GM12878 (cell line): ENCODE results near the gene SPEM2. TPM values are rescaled to one million over a fixed set of nuclear protein-coding genes. Genes with fewer than 3 reads are reported as not detected.

Experiments used
- ATAC-seq: fragments of 200-7000 bp; cut with Tn5 transposase; 3 replicates; pipeline ENCODE4 v1.9.1; 2020; ENCODE audit warnings: mild to moderate bottlenecking, moderate library complexity
- BruUV-seq: library from RNA; stranded (reverse); fragments of 400-500 nt; replicated peaks from 2 replicates; lab custom pipeline; 2021; lab: Mats Ljungman, UMichigan
- CTCF ChIA-PET: fragments of 300-600 bp; sonication (Branson Sonifier 250); formaldehyde crosslinking; extraction: SDS; loops from one replicate; lab custom pipeline; 2021; ENCODE audit warnings: inconsistent platforms; lab: Yijun Ruan, JAX
- POLR2A ChIA-PET: fragments of 350-600 bp; formaldehyde crosslinking; extraction: SDS; loops from one replicate; lab custom pipeline; 2021; ENCODE audit warnings: inconsistent platforms; lab: Charles Lee
- RAD21 ChIA-PET: fragments of 300-600 bp; sonication (Branson Sonifier 250); formaldehyde crosslinking; loops from one replicate; lab custom pipeline; 2023; ENCODE audit warnings: antibody characterized with exemption; ENCODE audit not compliant: unreplicated experiment; lab: Charles Lee
- SMC1A ChIA-PET: fragments of 300-600 bp; sonication (Branson Sonifier 250); formaldehyde crosslinking; loops from one replicate; lab custom pipeline; 2023; ENCODE audit not compliant: unreplicated experiment, uncharacterized antibody; lab: Charles Lee
- DNase-seq: peaks from one replicate; pipeline ENCODE4 v3.0.0-alpha.2; 2011; ENCODE audit warnings: low read depth, low spot score
- FAIRE-seq: peaks from 3 replicates; lab custom pipeline; 2011; peaks lifted over from hg19 to GRCh38; lab: Jason Lieb, UNC
- H2AFZ ChIP-seq: 2 replicates; pipeline ENCODE4 v1.6.0; 2011; ENCODE audit warnings: low read depth, low read length, control low read depth; ENCODE audit not compliant: control insufficient read depth
- H3K27ac ChIP-seq: 2 replicates; pipeline ENCODE4 v1.5.1; 2011; ENCODE audit warnings: control low read depth; ENCODE audit not compliant: control insufficient read depth, insufficient read depth
- H3K27me3 ChIP-seq, 2 experiments: replicated peaks in 1 of 2; 2 replicates each; pipeline versions ENCODE4 v1.6.0 to v1.6.1; 2011; ENCODE audit warnings: low read length in 1 of 2; ENCODE audit not compliant: control insufficient read depth in 2 of 2, insufficient read depth in 2 of 2
- H3K36me3 ChIP-seq, 2 experiments: 2 replicates each; pipeline ENCODE4 v1.5.1; 2011; ENCODE audit warnings: low read length in 1 of 2; ENCODE audit not compliant: control insufficient read depth in 2 of 2, insufficient read depth in 2 of 2
- H3K4me1 ChIP-seq: 2 replicates; pipeline ENCODE4 v1.6.1; 2011; ENCODE audit warnings: mild to moderate bottlenecking, low read length, moderate library complexity, mixed read lengths; ENCODE audit not compliant: control insufficient read depth, insufficient read depth
- H3K4me2 ChIP-seq: 2 replicates; pipeline ENCODE4 v1.6.0; 2011; ENCODE audit warnings: control low read depth; ENCODE audit not compliant: control insufficient read depth, insufficient read depth
- H3K4me3 ChIP-seq: fragments of 200-600 bp; sonication (generic); 2 replicates; pipeline ENCODE4 v1.5.1; 2016
- H3K79me2 ChIP-seq: 2 replicates; pipeline ENCODE4 v1.6.0; 2011; ENCODE audit warnings: low read length; ENCODE audit not compliant: control insufficient read depth, insufficient read depth
- H3K9ac ChIP-seq: 2 replicates; pipeline ENCODE4 v1.8.0; 2011; ENCODE audit warnings: low read length, control low read depth, mixed read lengths; ENCODE audit not compliant: control insufficient read depth, insufficient read depth
- H3K9me3 ChIP-seq: replicated peaks from 3 replicates; pipeline ENCODE4 v1.5.1; 2011; ENCODE audit warnings: mild to moderate bottlenecking, low read length; ENCODE audit not compliant: control insufficient read depth, insufficient read depth
- H4K20me1 ChIP-seq: 2 replicates; pipeline ENCODE4 v1.6.0; 2011; ENCODE audit not compliant: control insufficient read depth, insufficient read depth
- BHLHE40 ChIP-seq, 2 experiments: fragments of 450-650 bp in 1 of 2; IDR thresholded peaks; 2 replicates each; pipeline ENCODE4 v1.6.1; 2011 to 2017; ENCODE audit warnings: low read depth in 2 of 2, borderline replicate concordance in 1 of 2, improper control_type of control experiment in 1 of 2, low read length in 1 of 2, mild to moderate bottlenecking in 1 of 2
- CBFB ChIP-seq: IDR thresholded peaks from 2 replicates; pipeline ENCODE4 v1.6.1; 2016; ENCODE audit warnings: antibody characterized with exemption, low read depth
- DPF2 ChIP-seq: fragments of 450-650 bp; IDR thresholded peaks from 2 replicates; pipeline ENCODE4 v1.6.1; 2017; ENCODE audit warnings: mild to moderate bottlenecking
- GATAD2B ChIP-seq: fragments of 450-650 bp; conservative IDR thresholded peaks from 2 replicates; pipeline ENCODE4 v1.6.1; 2017; ENCODE audit warnings: low read depth, mild to moderate bottlenecking, moderate library complexity
- POLR2AphosphoS2 ChIP-seq: IDR thresholded peaks from 2 replicates; pipeline ENCODE4 v1.6.1; 2011; ENCODE audit warnings: low read depth, mild to moderate bottlenecking, low read length, improper control_type of control experiment, moderate library complexity
- SIX5 ChIP-seq: IDR thresholded peaks from 2 replicates; pipeline ENCODE4 v1.6.1; 2011; ENCODE audit warnings: mild to moderate bottlenecking, low read depth, low read length, moderate library complexity; ENCODE audit not compliant: severe bottlenecking
- STAT3 ChIP-seq: IDR thresholded peaks from 2 replicates; pipeline ENCODE4 v1.6.1; 2011; ENCODE audit warnings: low read depth, low read length, improper control_type of control experiment
- ZBED1 ChIP-seq: IDR thresholded peaks from 2 replicates; pipeline ENCODE4 v1.6.1; 2016; ENCODE audit warnings: borderline replicate concordance
- WGBS: methylation state at CpG from one replicate; pipeline ENCODE4 v1.1.6; 2016; ENCODE audit warnings: low lambda C conversion rate; ENCODE audit not compliant: insufficient replicate concordance, insufficient coverage; ENCODE audit errors: missing lambda C conversion rate; 5-methylcytosine and 5-hydroxymethylcytosine counted together
- in situ Hi-C: fragments of 300-500 bp; cut with MboI; formaldehyde crosslinking; loops from 9 replicates; pipeline ENCODE4 v1.14.3; 2018; ENCODE audit warnings: mixed read lengths
- intact Hi-C: fragments of 100-400 bp; cut with micrococcal nuclease; formaldehyde crosslinking; loops from one replicate; pipeline ENCODE4 v1.14.2; 2022; ENCODE audit not compliant: unreplicated experiment
- polyA plus RNA-seq, 11 experiments: library from polyadenylated mRNA; depleted of rRNA in 4 of 11; unstranded in 6 of 11; stranded (reverse) in 5 of 11; fragments of >200 nt; fragmentation: Nextera tagmentation in 4 of 11; fragmentation: Illumina TruSeq in 1 of 11; extraction: Ambion mirVana in 4 of 11; extraction: Trizol in 1 of 11; gene quantifications; 1 replicate in 1 of 11; 2 replicates in 10 of 11; pipeline versions ENCODE4 v1.2.1 to v1.2.3, GENCODE V29; 2011 to 2016; ENCODE audit warnings: inconsistent platforms in 2 of 11, missing spikeins in 2 of 11, low read depth in 1 of 11
- total RNA-seq, 4 experiments: library from RNA; depleted of rRNA in 3 of 4; stranded (reverse); fragments of >200 nt in 3 of 4; fragmentation: Illumina TruSeq in 1 of 4; extraction: Trizol in 1 of 4; gene quantifications; 2 replicates each; pipeline versions ENCODE4 v1.2.1 to v1.2.3, GENCODE V29; 2013 to 2021
- TF ChIP-seq, protein P1 (sequence below), 3 experiments: IDR thresholded peaks in 2 of 3; conservative IDR thresholded peaks in 1 of 3; 2 replicates each; pipeline ENCODE4 v1.5.1; 2011; ENCODE audit warnings: low read depth in 3 of 3, low read length in 3 of 3, mild to moderate bottlenecking in 3 of 3, control low read depth in 2 of 3, moderate library complexity in 2 of 3, inconsistent platforms in 1 of 3, mixed read lengths in 1 of 3; ENCODE audit not compliant: control insufficient read depth in 2 of 3, insufficient read depth in 1 of 3; ENCODE audit errors: extremely low read depth in 1 of 3
- TF ChIP-seq, protein P2 (sequence below): IDR thresholded peaks from 2 replicates; pipeline ENCODE4 v1.6.1; 2012; ENCODE audit warnings: low read depth, low read length, improper control_type of control experiment
- TF ChIP-seq, protein P3 (sequence below): fragments of 450-650 bp; formaldehyde crosslinking; IDR thresholded peaks from 2 replicates; pipeline ENCODE4 v1.4.0; 2022; ENCODE audit warnings: mild to moderate bottlenecking, moderate library complexity

Gene SPEM2
- total and polyA plus RNA-seq, 10 of the 15 experiments (the other 5 are each of a cell fraction or from before 2014, with no cell fraction given), result not detected

DNA sequence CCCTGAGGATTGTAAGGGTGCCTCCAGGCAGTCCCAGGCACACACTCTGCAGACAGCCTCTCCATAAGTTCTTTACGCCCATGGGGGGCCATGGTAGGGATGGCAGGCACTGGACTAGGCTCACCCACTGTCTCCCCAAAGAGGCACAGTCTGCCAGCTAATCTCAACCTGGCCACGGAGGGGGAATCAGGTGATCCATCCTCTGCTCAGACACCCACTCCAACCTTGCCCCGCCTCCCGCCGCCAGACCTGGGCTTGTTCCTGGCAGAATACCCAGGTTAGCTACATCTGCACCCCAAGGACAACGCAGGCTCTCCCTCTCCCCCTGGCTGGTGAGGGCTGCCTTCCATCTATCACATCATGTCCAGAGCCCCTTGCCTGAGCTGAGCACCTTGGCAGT, 16.6 kb upstream of the SPEM2 start:
- peaks cover 0 to 6% of the 10 kb centered on the region in 2 experiments; a peak in 3 of 4 replicates for H3K27me3 ChIP-seq
- ATAC-seq, result no peak
- WGBS, result 69% methylated on average over 6 of the region's 6 CpGs
- no peaks in the 10 kb centered on the region for H3K79me2 ChIP-seq
- ChIA-PET CTCF (no interaction called here), SMC1A (interaction anchor here (0.6 kb wide), 1 partner anchor 112 kb away, joined by 3 read pairs; no protein-coding TSS in a partner anchor), POLR2A (interaction anchor here (1.4 kb wide), 1 partner anchor 10 kb away, joined by 3 read pairs; no protein-coding TSS in a partner anchor), RAD21 (no interaction called here)
- intact Hi-C loops (no loop called here), in situ Hi-C loops (no loop called here)
- H2AFZ ChIP-seq, result no peak overlapping the region
- H3K4me3 ChIP-seq, result no peak overlapping the region
- no peak overlapping the region for H3K4me2 ChIP-seq
- no peaks in the 10 kb centered on the region for H3K36me3 ChIP-seq
- BruUV-seq, result no TSS peak
- H3K27ac ChIP-seq, result no peak overlapping the region
- H3K4me1 ChIP-seq, result no peaks in the 10 kb centered on the region
- H3K9me3 ChIP-seq, result no peaks in the 10 kb centered on the region
- no peaks in the 10 kb centered on the region for H4K20me1 ChIP-seq
- DNase-seq, result no peak
- no peak for TF ChIP-seq ZBED1
- no peak for TF ChIP-seq DPF2
- no peak for TF ChIP-seq GATAD2B
- no peak for TF ChIP-seq CBFB
- FAIRE-seq, result no peak
- H3K9ac ChIP-seq, result no peak overlapping the region

DNA sequence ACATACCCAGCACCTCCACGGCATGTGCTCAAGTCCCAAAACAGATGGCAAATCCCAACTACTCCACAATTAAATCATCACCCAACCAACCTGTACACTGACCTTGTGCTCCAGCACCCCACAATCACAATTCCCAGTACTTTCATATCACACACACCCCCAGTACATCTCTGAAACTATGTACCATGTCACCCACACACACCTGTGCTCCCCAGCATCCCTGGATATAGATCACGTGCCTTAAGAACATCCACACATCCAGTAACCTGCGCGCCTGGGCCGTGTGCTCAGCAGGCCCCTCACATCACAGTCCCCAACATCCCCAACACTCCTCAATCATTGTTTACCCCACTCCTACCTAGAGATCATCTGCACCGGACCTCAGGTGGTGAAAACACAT, 15.7 kb upstream of the SPEM2 start:
- 63% methylated on average over 6 of the region's 6 CpGs for whole genome bisulfite sequencing
- H4K20me1 ChIP-seq, result no peaks in the 10 kb centered on the region
- TF ChIP-seq POLR2AphosphoS2, result no peak
- no peak for TF ChIP-seq SIX5
- TF ChIP-seq, protein P1, sequence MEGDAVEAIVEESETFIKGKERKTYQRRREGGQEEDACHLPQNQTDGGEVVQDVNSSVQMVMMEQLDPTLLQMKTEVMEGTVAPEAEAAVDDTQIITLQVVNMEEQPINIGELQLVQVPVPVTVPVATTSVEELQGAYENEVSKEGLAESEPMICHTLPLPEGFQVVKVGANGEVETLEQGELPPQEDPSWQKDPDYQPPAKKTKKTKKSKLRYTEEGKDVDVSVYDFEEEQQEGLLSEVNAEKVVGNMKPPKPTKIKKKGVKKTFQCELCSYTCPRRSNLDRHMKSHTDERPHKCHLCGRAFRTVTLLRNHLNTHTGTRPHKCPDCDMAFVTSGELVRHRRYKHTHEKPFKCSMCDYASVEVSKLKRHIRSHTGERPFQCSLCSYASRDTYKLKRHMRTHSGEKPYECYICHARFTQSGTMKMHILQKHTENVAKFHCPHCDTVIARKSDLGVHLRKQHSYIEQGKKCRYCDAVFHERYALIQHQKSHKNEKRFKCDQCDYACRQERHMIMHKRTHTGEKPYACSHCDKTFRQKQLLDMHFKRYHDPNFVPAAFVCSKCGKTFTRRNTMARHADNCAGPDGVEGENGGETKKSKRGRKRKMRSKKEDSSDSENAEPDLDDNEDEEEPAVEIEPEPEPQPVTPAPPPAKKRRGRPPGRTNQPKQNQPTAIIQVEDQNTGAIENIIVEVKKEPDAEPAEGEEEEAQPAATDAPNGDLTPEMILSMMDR (IDR thresholded peaks at IDR 0.05 in 2 of 3, conservative IDR thresholded peaks at IDR 0.05 in 1 of 3; ENCODE audit: control insufficient read depth in 2 of 3, extremely low read depth in 1 of 3, insufficient read depth in 1 of 3, low read depth in 3 of 3, low read length in 3 of 3), result no peak
- TF ChIP-seq, protein P2, sequence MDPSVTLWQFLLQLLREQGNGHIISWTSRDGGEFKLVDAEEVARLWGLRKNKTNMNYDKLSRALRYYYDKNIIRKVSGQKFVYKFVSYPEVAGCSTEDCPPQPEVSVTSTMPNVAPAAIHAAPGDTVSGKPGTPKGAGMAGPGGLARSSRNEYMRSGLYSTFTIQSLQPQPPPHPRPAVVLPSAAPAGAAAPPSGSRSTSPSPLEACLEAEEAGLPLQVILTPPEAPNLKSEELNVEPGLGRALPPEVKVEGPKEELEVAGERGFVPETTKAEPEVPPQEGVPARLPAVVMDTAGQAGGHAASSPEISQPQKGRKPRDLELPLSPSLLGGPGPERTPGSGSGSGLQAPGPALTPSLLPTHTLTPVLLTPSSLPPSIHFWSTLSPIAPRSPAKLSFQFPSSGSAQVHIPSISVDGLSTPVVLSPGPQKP, result no peak
- no peak for TF ChIP-seq STAT3
- TF ChIP-seq BHLHE40 (IDR thresholded peaks at IDR 0.05; ENCODE audit: borderline replicate concordance in 1 of 2, low read depth in 2 of 2, low read length in 1 of 2), result no peak
- TF ChIP-seq, protein P3, sequence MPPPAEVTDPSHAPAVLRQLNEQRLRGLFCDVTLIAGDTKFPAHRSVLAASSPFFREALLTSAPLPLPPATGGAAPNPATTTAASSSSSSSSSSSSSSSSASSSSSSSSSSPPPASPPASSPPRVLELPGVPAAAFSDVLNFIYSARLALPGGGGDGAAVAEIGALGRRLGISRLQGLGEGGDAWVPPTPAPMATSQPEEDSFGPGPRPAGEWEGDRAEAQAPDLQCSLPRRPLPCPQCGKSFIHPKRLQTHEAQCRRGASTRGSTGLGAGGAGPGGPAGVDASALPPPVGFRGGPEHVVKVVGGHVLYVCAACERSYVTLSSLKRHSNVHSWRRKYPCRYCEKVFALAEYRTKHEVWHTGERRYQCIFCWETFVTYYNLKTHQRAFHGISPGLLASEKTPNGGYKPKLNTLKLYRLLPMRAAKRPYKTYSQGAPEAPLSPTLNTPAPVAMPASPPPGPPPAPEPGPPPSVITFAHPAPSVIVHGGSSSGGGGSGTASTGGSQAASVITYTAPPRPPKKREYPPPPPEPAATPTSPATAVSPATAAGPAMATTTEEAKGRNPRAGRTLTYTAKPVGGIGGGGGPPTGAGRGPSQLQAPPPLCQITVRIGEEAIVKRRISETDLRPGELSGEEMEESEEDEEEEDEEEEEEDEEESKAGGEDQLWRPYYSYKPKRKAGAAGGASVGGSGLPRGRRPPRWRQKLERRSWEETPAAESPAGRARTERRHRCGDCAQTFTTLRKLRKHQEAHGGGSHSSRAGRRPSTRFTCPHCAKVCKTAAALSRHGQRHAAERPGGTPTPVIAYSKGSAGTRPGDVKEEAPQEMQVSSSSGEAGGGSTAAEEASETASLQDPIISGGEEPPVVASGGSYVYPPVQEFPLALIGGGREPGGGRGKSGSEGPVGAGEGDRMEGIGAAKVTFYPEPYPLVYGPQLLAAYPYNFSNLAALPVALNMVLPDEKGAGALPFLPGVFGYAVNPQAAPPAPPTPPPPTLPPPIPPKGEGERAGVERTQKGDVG (CRISPR knock-in tag), result no peak

More for the DNA sequence above, 15.7 kb upstream of the SPEM2 start:
- ChIA-PET CTCF (no interaction called here), SMC1A (no interaction called here), POLR2A (no interaction called here), RAD21 (no interaction called here)
- Histone ChIP-seq H3K79me2 (no peaks in the 10 kb centered on the region), H3K4me2 (no peak overlapping the region), H3K4me3 (no peak overlapping the region), H2AFZ (no peak overlapping the region), H3K4me1 (no peaks in the 10 kb centered on the region), H3K9me3 (no peaks in the 10 kb centered on the region), H3K36me3 (no peaks in the 10 kb centered on the region), H3K27me3 (peaks cover 0 to 6% of the 10 kb centered on the region in 2 experiments; a peak in 3 of 4 replicates), H3K27ac (no peak overlapping the region), H3K9ac (no peak overlapping the region)
- BruUV-seq, result no TSS peak
- DNase-seq, result no peak
- ATAC-seq, result no peak
- intact Hi-C loops, result no loop called here
- FAIRE-seq, result no peak
- in situ Hi-C loops, result no loop called here
